Measurements from ENCODE around the gene OR5C1.
"Not testable (repeated sequence)": the region's sequence is repeated elsewhere in the genome, so short reads cannot be mapped to it uniquely, and the experiment has no call there.

Gene OR5C1

DNA sequence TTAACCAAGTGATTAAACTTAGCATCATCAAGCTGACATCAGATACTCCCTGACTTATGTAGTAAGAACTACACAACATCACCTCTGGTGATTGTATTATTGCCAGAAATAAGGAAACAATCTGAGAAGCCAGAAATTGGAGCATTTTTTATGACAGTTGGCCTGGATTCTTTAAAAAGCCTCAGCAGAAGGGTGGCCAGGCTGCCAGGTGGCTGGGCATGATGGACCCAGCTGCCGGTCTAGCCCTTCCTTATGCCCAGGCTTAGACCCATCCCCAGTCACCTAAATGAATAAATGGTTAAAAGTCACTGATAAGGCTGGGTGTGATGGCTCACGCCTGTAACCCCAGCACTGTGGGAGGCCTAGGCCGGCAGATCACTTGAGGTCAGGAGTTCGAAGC, 24.0 kb downstream of the OR5C1 start:
- DNase-seq = no peak

DNA sequence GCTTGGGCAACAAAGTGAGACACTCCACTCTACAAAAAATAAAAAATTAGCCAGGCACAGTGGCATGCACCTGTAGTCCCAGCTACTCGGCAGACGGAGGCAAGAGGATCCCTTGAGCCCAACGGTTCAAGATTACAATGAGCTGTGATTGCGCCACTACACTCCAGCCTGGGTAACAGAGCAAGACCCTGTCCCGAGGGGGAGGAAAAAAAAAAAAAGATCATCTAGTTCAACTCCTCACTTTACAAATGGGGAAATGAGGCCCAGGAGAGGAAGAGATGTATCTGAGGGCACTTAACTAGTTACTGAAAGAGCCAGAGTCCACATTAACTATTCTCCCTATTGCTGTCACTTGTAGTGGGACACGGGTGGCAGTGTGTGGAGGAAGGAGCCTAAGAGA, 25.8 kb downstream of the OR5C1 start:
- no peak for DNase-seq

DNA sequence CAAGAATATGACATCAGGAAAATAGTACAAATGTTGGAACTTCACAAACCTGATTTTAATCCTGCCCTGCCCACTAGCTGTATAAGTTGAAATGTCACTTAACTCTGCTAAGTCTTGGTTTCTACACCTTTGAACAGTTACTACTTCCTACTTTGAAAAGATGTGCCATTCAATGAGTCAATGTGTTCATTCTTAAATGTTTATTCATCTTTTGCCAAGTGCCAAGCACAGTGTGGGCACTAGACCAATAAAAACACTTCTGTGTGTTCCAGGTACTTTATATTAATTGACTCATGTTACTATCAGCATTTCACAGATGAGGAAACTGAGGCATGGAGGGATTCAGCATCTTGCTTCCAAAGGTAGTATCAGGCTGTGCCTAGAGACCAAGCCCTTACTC, 26.8 kb downstream of the OR5C1 start:
- no peak for DNase-seq

DNA sequence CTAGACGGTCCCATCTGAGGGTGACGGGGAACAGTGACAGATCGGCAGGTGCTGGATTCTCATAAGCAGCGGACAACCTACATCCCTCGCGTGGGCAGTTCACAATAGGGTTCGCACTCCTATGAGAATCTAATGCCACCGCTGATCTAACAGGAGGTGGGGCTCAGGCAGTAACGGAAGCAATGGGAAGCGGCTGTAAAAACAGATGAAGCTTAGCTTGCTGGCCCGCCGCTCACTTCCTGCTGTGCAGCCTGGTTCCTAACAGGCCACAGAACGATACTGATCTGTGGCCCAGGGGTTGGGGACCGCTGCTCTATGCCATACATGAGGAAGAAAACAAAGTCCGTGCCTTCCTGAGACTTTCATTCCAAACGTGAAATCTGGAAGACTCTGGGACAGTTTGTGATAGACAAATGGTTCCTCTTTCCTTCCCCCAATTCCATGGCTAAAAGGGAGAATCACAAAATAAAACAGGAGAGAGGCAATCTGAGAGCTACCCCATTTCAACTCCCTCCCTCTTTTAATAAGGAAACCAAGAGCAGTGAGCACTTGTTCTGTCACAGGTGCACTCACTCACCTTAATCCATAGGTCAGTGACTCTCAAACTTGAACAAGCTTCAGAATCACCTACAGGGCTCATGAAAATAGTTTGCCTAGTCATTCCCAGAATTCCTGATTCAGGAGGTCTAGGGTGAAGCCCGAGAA, 27.6 kb downstream of the OR5C1 start:
- DNase-seq = no peak

DNA sequence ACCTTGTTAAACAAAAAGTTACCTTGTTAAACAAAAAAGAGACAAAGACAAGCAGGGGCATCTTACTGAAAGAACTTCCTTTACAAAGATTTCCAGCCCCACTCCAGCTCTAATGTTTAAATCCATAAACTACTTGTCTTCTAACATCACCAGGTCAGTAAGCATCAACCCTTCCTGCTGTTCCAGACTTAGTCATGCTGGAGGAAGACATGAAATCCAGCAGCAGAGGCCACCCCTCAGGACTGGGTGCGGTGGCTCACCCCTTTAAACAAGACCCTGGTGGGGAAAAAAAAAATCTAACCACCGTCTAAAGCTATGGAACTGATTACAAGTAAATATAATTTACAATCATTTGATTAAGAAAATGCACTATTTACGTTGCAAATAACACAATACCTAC, 30.6 kb downstream of the OR5C1 start:
- DNase-seq = no peak

DNA sequence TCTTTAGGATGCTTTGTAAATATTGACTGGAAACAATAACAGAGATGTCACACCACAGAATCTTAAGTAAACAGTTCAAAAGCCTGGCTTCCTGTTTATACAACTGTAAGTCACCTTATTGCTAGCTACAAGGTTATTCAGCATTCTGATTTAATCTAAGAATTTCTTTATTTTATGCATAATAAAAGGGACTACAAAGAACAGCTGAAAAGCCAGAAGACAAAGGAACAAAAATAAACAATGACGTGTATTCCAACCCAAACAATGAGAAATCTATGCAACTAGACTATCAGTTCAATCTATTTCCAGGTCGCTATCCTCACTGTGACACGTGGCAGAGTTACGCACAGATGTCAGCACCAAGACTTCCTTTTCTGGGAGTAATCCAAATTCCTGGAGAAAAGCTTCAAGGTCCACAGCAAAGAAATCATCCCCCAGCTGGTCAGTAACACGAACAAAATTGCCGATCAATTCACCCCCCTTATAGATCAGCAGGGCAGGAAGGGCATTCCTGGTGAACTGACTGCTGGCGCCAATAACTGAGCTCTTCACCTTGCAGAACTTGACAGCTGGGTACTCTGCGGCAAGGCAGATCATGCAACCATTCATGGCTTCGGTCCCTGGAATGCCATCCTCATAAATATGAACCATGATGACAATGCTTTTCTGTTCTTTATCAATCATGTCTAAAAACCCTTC, 31.2 kb downstream of the OR5C1 start:
- no peak for DNase-seq

DNA sequence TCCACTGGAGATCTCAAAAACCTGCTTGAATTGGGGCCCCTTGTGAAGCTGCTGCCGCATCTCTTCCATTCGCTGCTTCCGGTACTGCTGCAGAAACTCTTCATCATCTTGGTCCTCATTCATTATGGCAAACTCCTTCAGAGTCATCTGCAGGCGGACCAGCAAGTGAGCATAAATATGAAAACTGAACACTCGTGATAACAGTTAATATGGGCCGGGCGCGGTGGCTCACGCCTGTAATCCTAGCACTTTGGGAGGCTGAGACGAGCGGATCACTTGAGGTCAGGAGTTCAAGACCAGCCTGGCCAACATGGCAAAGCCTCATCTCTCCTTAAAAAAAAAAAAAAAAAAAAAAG, 31.7 kb downstream of the OR5C1 start:
- DNase-seq = no peak

DNA sequence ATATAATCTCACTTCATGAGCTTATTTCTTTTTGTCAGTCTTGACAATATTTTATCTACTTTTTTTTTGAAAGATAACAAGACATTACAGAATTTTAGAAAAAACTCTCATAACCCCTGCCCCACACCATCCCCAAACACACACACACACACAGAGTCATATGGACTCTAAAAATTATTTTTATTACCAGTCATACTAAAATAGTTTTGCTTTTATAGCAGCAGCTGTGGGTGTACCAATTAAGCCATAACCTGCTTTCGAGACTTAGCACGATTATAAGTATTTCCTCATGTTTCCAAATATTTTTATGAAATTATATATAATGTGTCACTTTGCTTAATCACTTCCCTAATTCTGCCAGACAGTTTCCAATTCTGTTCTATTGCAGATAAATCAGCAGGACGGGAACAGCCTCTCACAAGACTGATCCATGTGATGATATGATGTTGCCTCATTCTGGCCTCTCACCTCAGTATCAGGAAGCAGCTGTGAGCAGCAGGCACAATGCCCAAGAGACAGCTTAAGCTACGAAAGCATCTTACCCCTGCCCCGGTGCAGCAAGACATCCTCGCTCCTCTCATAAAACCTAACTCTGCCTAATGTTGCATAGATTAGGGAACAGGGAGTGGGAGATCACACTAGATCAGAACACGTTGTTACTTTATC, 32.7 kb downstream of the OR5C1 start:
- DNase-seq = no peak

DNA sequence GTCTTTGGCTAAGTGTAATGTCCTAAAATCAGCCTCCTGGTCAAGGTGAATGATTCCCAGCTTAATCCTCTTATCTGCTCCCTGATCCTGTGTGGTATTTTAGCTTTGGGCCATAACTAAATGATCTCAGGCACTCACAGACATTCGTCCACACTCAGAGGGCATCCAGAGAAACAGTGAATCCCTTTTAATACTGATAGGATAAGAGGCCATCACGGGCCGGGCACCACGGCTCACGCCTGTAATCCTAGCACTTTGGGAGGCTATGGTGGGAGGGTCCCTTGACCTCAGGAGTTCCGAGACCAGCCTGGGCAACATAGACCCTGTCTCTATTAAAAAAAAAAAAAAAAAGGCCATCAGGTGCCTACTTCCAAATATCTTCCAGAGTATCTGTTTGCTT, 33.3 kb downstream of the OR5C1 start:
- DNase-seq = no peak

DNA sequence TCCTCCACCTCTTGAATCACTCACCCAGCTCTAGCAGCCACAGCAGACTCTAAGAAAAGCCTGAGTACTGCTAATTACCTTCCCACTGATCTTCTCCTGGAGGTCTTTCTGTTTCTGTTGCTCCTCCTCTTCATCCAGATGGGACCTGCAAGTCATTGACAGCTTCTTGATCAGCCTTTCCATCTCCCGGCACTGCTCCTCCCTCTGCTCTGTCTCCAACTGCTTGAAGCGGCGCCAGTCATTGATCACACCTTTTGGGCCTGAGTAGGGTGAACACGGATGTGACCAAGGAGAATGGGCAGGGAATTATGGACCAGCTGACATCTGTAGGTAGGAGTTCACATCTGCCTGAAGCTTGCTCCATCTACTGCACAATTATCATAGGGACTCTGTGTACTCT, 34.2 kb downstream of the OR5C1 start:
- no peak for DNase-seq

DNA sequence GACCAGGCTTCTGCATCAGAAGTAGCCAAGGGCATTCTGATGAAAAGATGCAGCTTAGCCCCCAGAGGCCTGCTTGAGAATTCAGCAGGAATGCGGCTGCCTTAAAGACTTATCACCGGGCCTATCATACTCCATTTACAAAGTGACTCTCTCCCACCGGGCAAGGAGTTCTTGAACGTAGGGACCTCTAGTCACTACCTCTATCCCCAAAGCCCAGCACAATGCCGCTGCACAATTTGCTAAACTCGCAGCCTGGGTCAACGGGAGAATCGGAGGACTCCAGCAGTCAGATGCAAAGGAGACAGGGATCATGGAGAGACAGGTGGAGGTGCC, 39.0 kb downstream of the OR5C1 start:
- no peak for DNase-seq

DNA sequence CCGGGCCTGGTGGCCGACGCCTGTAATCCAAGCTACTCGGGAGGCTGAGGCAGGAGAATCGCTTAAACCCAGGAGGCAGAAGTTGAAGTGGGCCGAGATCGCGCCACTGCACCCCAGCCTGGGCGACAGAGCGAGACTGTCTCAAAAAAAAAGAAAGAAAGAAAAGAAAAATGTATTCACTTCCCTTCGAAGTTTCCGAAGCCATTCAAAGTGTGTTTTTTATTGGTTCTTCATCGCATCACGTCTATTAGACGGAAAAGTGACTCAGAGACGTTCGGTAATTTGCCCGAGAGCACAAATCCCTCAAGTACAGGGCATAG, 40.2 kb downstream of the OR5C1 start:
- not testable (repeated sequence) for DNase-seq

DNA sequence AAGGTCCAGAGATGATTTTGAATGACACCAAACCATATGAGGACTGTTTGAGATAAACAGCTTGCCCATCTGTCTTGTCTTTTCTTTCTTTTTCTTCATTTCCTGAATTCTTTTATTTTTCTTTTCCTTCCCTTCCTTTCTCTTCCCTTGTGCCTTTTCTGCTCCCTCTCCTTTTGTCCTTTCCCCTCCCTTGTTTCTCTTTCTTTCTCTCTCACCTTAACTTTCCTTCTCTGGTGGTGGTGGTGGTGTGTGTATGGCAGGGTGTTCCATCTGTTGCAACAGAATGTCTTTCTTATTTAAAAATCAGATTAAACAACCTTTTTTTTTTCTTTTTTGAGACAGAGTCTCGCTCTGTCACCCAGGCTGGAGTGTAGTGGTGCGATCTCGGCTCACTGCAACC, 43.5 kb downstream of the OR5C1 start:
- no peak for DNase-seq

DNA sequence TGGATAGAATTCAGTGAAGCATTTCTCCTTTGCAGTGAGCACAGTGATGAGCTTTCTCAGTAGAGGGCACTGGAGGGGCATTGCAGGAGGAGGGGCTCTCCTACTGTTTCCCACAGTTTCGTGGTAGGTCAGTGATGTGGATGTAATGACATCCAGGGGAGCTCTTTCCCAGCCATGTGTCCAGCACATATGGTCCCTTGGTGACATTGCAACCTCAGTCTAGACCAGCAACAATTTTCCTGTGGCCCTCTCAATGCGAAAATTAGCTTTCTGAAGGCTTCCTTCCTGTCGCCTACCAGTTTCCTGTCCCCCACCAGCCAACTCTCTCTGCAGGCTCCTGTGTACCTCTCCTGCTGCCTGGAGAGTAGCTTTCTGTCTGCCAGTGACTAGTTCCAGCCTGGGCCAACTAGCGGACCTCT, 46.6 kb downstream of the OR5C1 start:
- no peak for DNase-seq

DNA sequence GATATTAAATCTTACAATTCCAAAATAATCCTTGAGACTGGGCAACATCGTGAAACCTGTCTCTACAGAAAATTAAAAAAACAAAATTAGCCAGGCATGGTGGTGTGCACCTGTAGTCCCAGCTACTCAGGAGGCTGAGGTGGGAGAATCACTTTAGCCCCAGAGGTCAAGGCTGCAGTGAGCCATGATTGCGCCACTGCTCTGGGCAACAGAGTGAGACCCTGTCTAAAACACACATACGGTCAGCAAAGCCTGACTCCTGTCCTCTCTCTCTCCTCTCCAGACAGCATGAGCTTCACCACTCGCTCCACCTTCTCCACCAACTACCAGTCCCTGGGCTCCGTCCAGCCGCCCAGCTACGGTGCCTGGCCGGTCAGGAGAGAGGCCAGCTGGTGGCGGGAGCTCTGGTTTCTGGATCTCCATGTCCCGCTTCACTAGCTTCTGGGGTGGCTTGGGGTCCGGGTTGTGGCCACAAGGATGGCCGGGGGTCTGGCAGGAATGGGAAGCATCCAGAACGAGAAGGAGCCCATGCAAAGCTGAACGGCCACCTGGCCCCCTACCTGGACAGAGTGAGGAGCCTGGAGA, 48.6 kb downstream of the OR5C1 start:
- DNase-seq = no peak

DNA sequence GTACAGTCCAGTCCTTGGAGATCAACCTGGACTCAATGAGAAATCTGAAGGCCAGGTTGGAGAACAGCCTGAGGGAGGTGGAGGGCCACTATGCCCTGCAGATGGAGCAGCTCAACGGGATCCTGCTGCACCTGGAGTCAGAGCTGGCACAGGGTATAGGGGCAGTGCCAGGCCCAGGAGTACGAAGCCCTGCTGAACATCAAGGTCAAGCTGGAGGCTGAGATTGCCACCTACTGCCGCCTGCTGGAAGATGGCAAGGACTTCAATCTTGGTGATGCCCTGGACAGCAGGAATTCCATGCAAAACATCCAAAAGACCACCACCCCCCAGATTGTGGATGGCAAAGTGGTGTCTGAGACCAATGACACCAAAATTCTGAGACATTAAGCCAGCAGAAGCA, 49.7 kb downstream of the OR5C1 start:
- DNase-seq = not testable (repeated sequence)

Data from DMS79 (cell line).